Immature natural killer cell (primary cell): ENCODE results near the gene PPP3R2. TPM values are rescaled to one million over a fixed set of nuclear protein-coding genes. Genes with fewer than 3 reads are reported as not detected.

ENCODE experiments used
- polyA plus RNA-seq, 3 donors: library from polyadenylated mRNA; unstranded; fragments of 300-500 nt; fragmentation: Illumina TruSeq; gene quantifications; one replicate each; pipeline ENCODE4 v1.2.3, GENCODE V29; 2021

PPP3R2 gene
- polyA plus RNA-seq, 3 donors from 2014 or later, result not detected

Other genes starting within 250 kb of the PPP3R2 start
- gene BAAT, start 210.0 kb downstream of the PPP3R2 start, polyA plus RNA-seq, result not detected
- 1 to 10 TPM; 6.8 to 9.1 (median 8.8) TPM for gene MRPL50, start 196.4 kb downstream of the PPP3R2 start, polyA plus RNA-seq
- 1 to 10 TPM in 1 of 3 donors, under 1 TPM in 1, not detected in 1; 0.60 to 3.1 TPM for gene ZNF189, start 196.1 kb downstream of the PPP3R2 start, polyA plus RNA-seq
- not detected for gene ALDOB, start 159.2 kb downstream of the PPP3R2 start, polyA plus RNA-seq
- 10 to 100 TPM; 19.8 to 57.0 (median 26.9) TPM for gene RNF20, start 61.1 kb downstream of the PPP3R2 start, polyA plus RNA-seq
- gene GRIN3A, start 143.7 kb upstream of the PPP3R2 start, polyA plus RNA-seq, result under 1 TPM in 1 of 3 donors, not detected in 2; 0.02 TPM